Measurements from ENCODE around the gene PRKCSH. TPM values are rescaled to one million over a fixed set of nuclear protein-coding genes. Genes with fewer than 3 reads are reported as not detected.

PRKCSH gene
- total RNA-seq, 1 experiment from 2014 or later, result 431 TPM

DNA sequence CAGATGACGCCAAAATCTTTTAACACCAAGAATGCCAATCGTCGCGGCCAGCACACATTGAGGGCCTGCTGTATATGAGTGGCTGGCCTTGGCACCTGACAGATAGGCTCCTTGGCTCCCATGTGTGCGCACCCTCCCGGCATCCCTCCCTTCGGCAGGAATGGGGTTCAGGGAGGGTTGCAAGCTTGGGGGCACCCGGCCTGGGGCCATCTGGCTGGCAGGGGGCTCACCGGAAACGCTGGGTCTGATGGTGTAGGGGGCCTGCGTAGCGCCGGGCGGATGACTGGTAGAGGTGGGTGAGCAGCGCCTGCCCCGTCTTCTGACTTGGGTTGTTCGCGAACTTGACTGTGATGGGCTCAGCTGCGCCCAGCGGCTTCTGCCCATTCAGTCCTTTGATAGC, 22.4 kb downstream of the PRKCSH start:
- H4K5ac ChIP-seq (ENCODE audit: insufficient read length, low read depth, low read length), result no peak overlapping the region
- no peak overlapping the region for H3K9ac ChIP-seq (ENCODE audit: extremely low read depth, insufficient read length, low read length)
- H2BK20ac ChIP-seq (ENCODE audit: low read depth, low read length, poor library complexity, severe bottlenecking), result no peak overlapping the region
- H3K4ac ChIP-seq (ENCODE audit: low read depth, low read length), result no peak overlapping the region
- H3K79me2 ChIP-seq (ENCODE audit: insufficient read depth, low read length), result no peaks in the 10 kb centered on the region
- H4K8ac ChIP-seq (replicated peaks; ENCODE audit: insufficient read length, low read depth, low read length), result no peak overlapping the region
- no peaks in the 10 kb centered on the region for H4K20me1 ChIP-seq (ENCODE audit: control insufficient read depth, insufficient read depth, insufficient read length)
- no peak overlapping the region for H3K4me3 Mint-ChIP-seq
- H3K27me3 Mint-ChIP-seq (ENCODE audit: low read depth), result peaks cover 4% of the 10 kb centered on the region; the same call in 1 of the 2 replicates
- H3K23ac ChIP-seq (ENCODE audit: insufficient read length, low read depth, low read length), result no peak overlapping the region
- H3K14ac ChIP-seq (ENCODE audit: insufficient read depth, low read length), result no peak overlapping the region
- no peak overlapping the region for H3K27ac Mint-ChIP-seq
- H3K56ac ChIP-seq (ENCODE audit: insufficient read length, low read depth, low read length), result no peak overlapping the region
- no peaks in the 10 kb centered on the region for H3K27me3 ChIP-seq (ENCODE audit: insufficient read depth, low read length)
- H4K91ac ChIP-seq (ENCODE audit: insufficient read length, low read depth, low read length), result no peak overlapping the region
- no peaks in the 10 kb centered on the region for H3K79me1 ChIP-seq (ENCODE audit: insufficient read depth, low read depth, low read length, poor library complexity, severe bottlenecking)
- no peak overlapping the region for H3K4me2 ChIP-seq (ENCODE audit: insufficient read depth, insufficient read length, low read length)
- no peaks in the 10 kb centered on the region; a peak in 1 of 5 replicates for H3K9me3 Mint-ChIP-seq
- no peak overlapping the region for H3K27ac ChIP-seq (ENCODE audit: insufficient read length, low read depth, low read length)
- no peak overlapping the region for H3K18ac ChIP-seq (ENCODE audit: insufficient read length, low read depth, low read length)
- H2BK120ac ChIP-seq (ENCODE audit: low read depth, low read length, poor library complexity, severe bottlenecking), result no peak overlapping the region
- WGBS (ENCODE audit: extremely low coverage, insufficient read length, low lambda C conversion rate), result no CpG with 5 or more reads among the region's 20 CpGs
- no peak for DNase-seq
- no peak overlapping the region for H2BK12ac ChIP-seq (ENCODE audit: insufficient read length, low read depth, low read length)
- peaks cover 9 to 27% of the 10 kb centered on the region in 2 experiments for H3K4me1 Mint-ChIP-seq
- H2BK15ac ChIP-seq (ENCODE audit: low read depth, low read length), result no peak overlapping the region
- H3K4me1 ChIP-seq (ENCODE audit: insufficient read depth, low read length), result no peaks in the 10 kb centered on the region
- no peaks in the 10 kb centered on the region for H3K23me2 ChIP-seq (ENCODE audit: insufficient read length, low read depth, low read length, poor library complexity, severe bottlenecking)
- no peak overlapping the region for H3T11ph ChIP-seq (ENCODE audit: low read length)
- no peaks in the 10 kb centered on the region for H3K36me3 Mint-ChIP-seq (ENCODE audit: insufficient read depth in 1 of 3, low read depth in 3 of 3)
- no peaks in the 10 kb centered on the region for H3K9me3 ChIP-seq (ENCODE audit: control insufficient read depth, low read depth, low read length)
- no peak overlapping the region for H2BK5ac ChIP-seq (ENCODE audit: insufficient read length, low read length)
- no peak overlapping the region for H2AK5ac ChIP-seq (ENCODE audit: insufficient read length, low read length)
- H2AFZ ChIP-seq (ENCODE audit: low read length), result no peak overlapping the region
- no peak for TF ChIP-seq CTCF (conservative IDR thresholded peaks at IDR 0.05)

Measured in H9 (cell line).